ENCODE measurements around the gene TENM3.

The TENM3 gene

GRCh38 chr4:182215148-182215547 lies 28.1 kb upstream of the TENM3 start:
- H3K4me3 ChIP-seq (ENCODE audit: control insufficient read depth, low read depth, low read length) = no peak overlapping the region
- TF ChIP-seq, protein P1, sequence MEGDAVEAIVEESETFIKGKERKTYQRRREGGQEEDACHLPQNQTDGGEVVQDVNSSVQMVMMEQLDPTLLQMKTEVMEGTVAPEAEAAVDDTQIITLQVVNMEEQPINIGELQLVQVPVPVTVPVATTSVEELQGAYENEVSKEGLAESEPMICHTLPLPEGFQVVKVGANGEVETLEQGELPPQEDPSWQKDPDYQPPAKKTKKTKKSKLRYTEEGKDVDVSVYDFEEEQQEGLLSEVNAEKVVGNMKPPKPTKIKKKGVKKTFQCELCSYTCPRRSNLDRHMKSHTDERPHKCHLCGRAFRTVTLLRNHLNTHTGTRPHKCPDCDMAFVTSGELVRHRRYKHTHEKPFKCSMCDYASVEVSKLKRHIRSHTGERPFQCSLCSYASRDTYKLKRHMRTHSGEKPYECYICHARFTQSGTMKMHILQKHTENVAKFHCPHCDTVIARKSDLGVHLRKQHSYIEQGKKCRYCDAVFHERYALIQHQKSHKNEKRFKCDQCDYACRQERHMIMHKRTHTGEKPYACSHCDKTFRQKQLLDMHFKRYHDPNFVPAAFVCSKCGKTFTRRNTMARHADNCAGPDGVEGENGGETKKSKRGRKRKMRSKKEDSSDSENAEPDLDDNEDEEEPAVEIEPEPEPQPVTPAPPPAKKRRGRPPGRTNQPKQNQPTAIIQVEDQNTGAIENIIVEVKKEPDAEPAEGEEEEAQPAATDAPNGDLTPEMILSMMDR (conservative IDR thresholded peaks at IDR 0.05; ENCODE audit: control insufficient read depth, insufficient read depth, low read depth, low read length) = no peak
- no peak for DNase-seq (ENCODE audit: low read depth)

DNA sequence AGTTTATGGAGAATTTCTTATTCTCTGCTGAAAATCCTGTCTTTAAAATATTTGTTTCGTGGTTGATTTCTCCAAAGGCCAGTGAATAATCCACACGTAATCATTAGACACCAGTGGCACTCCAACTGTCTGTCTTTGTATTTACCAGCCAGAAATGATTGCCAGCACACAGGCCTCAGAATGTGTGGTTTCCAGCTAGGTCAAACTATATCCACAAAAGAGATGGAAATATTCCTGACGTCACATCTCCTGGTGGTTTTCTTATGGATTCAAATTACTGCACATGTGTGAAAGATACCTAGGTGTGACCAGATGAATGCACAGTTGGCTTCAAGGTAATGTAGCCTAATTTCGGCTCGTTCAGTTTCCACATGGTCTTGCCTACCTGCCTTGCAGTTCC lies 27.2 kb upstream of the TENM3 start:
- TF ChIP-seq, protein P1 (conservative IDR thresholded peaks at IDR 0.05; ENCODE audit: control insufficient read depth, insufficient read depth, low read depth, low read length) = no peak
- H3K4me3 ChIP-seq (ENCODE audit: control insufficient read depth, low read depth, low read length) = no peak overlapping the region
- no peak for DNase-seq (ENCODE audit: low read depth)

DNA sequence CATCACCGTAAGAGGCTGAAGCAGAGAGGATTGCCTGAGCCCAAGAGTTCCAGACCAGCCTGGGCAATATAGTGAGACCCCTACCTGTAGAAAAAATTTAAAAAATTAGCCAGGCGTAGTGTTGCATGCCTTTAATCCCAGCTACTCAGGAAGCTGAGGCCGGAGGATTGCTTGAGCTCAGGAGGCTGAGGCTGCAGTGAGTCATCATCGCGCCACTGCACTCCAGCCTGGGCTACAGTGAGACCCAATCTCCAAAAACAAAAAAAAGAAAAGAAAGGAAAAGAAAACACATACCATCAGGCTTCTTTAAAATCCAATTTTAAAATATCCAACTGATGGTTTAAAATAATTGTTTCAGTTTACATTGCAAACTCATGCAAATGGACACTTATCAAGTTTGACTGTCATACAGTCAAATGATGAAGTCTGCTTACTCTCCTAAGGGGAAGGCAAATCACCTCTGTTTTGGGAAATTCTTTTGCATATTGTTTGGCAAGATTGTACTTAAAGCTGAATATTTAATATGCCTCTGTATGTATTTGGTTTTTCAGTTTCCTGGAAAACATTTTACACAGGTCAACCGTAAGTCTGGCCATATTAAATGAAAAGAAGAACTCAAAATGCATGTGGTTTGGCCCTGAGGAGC lies 23.7 kb upstream of the TENM3 start:
- DNase-seq (ENCODE audit: low read depth) = peak; percentile 44
- H3K4me3 ChIP-seq (ENCODE audit: control insufficient read depth, low read depth, low read length) = no peak overlapping the region
- TF ChIP-seq, protein P1 (conservative IDR thresholded peaks at IDR 0.05; ENCODE audit: control insufficient read depth, insufficient read depth, low read depth, low read length) = no peak

DNA sequence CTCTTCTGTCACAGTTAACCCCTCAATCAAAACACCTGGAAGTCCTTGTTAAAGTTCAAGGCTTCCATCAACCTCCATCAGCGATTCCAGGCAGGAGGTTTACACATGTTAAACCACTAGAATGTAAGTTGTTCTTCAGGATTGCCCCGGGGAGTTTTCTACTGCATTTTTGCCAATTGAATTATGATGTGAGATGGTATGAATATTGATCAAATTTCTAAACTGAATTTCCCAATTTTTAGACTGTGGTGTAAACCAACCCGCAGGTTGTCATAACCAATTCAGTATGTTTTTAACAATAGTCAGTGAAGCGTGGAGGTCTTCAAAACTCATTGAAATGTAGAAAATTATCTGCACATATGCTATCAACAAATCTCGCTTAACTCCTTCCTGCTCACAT lies 21.2 kb upstream of the TENM3 start:
- TF ChIP-seq, protein P1 (conservative IDR thresholded peaks at IDR 0.05; ENCODE audit: control insufficient read depth, insufficient read depth, low read depth, low read length) = no peak
- DNase-seq (ENCODE audit: low read depth) = no peak
- H3K4me3 ChIP-seq (ENCODE audit: control insufficient read depth, low read depth, low read length) = no peak overlapping the region

DNA sequence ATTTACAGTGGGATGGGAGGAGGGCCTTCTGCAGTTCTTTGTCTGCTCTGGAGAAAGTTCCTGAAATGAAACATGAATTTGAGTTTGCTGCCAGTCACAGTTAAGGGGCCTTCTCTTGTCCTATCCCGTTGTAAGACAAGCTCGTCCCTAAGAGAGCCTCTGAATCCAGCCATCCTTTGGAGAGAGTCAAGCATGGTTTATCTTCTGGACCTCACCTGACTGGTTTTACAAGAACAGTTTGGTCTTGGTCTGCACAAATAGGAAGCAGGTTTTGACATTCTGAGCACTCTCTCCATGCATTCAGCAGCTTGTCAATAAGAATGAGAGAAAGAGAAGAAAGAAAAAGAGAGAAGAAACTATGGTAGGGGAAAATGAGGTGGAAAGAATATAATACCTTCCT lies 20.4 kb upstream of the TENM3 start:
- DNase-seq (ENCODE audit: low read depth) = no peak
- TF ChIP-seq, protein P1 (conservative IDR thresholded peaks at IDR 0.05; ENCODE audit: control insufficient read depth, insufficient read depth, low read depth, low read length) = no peak
- H3K4me3 ChIP-seq (ENCODE audit: control insufficient read depth, low read depth, low read length) = no peak overlapping the region

DNA sequence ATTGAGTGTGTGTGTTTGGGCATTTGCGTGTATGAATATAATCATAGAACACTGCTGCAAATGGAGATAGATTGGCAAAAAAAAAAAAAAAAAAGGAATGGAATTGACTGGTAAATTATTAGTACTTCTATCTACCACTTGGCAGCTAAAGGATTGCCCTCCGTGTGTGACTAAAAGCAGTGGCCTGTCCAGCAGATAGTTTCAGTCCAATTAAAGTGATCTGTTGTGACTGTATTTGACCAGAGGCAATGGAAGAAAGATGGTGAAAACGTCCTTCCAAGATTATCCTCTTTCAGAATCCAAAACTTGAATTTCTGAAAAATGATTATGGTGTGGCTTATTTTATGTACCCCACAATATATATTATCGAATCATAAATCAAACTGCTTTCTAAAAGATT lies 19.5 kb upstream of the TENM3 start:
- TF ChIP-seq, protein P1 (conservative IDR thresholded peaks at IDR 0.05; ENCODE audit: control insufficient read depth, insufficient read depth, low read depth, low read length) = no peak
- H3K4me3 ChIP-seq (ENCODE audit: control insufficient read depth, low read depth, low read length) = no peak overlapping the region
- DNase-seq (ENCODE audit: low read depth) = no peak

Data from fibroblast of mammary gland (primary cell).